ENCODE data around the gene SMARCA2.

SMARCA2 gene

DNA sequence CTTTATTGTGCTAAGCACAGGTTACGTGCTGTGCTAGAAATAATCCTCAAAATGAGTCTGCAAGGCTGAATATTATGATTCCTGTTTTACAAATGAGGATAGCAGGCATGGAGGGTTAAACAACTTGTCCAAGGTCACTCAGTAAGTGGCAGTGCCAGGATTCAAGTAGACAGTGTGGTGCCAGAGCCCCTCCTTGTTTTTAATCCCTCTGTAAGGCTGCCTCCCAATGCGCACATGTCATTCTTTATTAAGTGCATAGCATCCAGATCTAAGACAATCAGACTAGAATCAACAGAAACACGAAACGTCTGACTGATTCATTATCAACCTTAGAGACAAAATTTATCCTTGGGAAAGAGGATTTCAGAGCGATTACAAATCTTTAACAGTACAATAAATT, 199.6 kb downstream of the SMARCA2 start:
- no peak overlapping the region for H3K4me3 ChIP-seq (ENCODE audit: control insufficient read depth, low read depth, low read length)
- DNase-seq (ENCODE audit: low read depth) = no peak
- TF ChIP-seq, protein P1, sequence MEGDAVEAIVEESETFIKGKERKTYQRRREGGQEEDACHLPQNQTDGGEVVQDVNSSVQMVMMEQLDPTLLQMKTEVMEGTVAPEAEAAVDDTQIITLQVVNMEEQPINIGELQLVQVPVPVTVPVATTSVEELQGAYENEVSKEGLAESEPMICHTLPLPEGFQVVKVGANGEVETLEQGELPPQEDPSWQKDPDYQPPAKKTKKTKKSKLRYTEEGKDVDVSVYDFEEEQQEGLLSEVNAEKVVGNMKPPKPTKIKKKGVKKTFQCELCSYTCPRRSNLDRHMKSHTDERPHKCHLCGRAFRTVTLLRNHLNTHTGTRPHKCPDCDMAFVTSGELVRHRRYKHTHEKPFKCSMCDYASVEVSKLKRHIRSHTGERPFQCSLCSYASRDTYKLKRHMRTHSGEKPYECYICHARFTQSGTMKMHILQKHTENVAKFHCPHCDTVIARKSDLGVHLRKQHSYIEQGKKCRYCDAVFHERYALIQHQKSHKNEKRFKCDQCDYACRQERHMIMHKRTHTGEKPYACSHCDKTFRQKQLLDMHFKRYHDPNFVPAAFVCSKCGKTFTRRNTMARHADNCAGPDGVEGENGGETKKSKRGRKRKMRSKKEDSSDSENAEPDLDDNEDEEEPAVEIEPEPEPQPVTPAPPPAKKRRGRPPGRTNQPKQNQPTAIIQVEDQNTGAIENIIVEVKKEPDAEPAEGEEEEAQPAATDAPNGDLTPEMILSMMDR (conservative IDR thresholded peaks at IDR 0.05; ENCODE audit: control insufficient read depth, insufficient read depth, low read depth, low read length) = no peak

DNA sequence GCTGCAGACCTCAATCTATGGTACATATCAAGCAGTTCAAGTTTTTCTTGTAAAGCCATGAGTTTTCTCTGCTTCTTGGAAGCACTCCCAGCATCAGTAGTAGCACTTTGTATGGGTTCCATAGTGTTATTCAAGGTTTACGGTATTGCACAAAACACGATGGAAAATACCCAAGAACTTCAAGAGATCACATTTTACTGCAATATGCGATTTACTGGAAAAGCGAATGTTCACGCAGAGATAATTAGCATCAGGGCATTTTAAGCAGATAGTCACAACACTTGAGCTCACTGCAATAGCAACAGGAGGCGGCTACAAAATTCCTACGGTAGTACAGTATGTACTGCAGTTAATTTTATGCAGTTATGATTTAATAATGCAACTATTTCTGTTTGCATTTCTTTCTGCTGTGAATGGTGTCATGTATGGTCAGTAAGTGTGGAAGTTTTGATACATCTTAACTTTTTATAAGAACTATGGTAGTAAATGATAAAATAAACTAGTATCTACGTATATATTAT, 200.8 kb downstream of the SMARCA2 start:
- no peak for DNase-seq (ENCODE audit: low read depth)
- TF ChIP-seq, protein P1 (conservative IDR thresholded peaks at IDR 0.05; ENCODE audit: control insufficient read depth, insufficient read depth, low read depth, low read length) = no peak
- no peak overlapping the region for H3K4me3 ChIP-seq (ENCODE audit: control insufficient read depth, low read depth, low read length)

DNA sequence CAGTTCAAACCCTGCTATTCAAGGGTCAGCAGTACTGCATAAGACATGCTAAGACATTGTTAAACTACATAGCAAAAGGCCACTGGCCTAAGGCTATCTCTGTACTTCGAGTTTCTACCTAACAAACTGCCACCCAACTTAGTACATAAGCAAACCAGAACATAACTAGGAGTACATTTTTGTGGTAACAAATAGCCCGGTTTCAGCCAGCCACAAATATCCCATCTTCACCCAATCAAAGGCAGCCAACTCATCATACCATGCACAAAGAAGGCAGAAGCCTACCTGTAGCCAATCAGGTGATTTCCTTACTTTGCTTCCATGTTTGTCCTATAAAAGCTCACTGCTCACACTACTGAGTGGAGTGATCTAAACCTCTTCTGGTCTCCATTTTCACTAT, 201.4 kb downstream of the SMARCA2 start:
- no peak overlapping the region for H3K4me3 ChIP-seq (ENCODE audit: control insufficient read depth, low read depth, low read length)
- DNase-seq (ENCODE audit: low read depth) = no peak
- TF ChIP-seq, protein P1 (conservative IDR thresholded peaks at IDR 0.05; ENCODE audit: control insufficient read depth, insufficient read depth, low read depth, low read length) = no peak

DNA sequence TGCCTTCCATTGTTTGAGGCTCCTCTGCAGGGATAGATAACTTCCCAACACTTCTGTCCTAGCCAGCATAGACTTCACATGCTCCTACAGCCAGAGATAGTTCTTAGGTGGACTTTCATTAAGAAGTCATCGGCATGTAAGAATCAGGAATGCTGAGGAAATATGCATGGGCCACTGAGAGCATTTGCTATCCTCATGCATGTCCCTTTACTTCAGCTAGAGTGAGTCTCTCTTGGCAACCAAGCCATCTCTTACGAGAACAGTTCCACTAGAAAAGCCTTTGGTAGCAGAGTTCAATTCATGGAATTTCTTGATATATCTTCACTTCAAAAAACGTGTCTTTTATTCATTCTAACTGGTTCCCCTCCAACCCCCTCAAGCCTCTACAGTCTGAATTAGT, 202.4 kb downstream of the SMARCA2 start:
- no peak for DNase-seq (ENCODE audit: low read depth)
- H3K4me3 ChIP-seq (ENCODE audit: control insufficient read depth, low read depth, low read length) = no peak overlapping the region
- TF ChIP-seq, protein P1 (conservative IDR thresholded peaks at IDR 0.05; ENCODE audit: control insufficient read depth, insufficient read depth, low read depth, low read length) = no peak

DNA sequence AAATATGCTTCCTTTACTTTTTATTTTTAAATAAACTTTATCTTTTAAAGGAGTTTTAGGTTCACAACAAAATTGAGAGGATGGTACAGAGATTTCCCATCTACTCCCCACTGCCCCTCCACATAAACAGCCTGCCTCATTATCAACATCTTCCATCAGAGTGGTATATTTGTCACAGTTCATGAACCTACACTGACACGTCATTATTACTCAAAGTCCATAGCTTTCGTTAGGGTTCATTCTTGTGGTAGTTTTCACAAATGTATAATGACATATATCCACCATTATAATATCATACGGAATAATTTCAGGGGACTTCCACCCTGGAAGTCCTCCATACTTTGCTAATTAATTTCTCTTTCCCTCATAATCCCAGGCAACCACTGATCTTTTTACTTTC, 204.9 kb downstream of the SMARCA2 start:
- TF ChIP-seq, protein P1 (conservative IDR thresholded peaks at IDR 0.05; ENCODE audit: control insufficient read depth, insufficient read depth, low read depth, low read length) = no peak
- no peak for DNase-seq (ENCODE audit: low read depth)
- no peak overlapping the region for H3K4me3 ChIP-seq (ENCODE audit: control insufficient read depth, low read depth, low read length)

DNA sequence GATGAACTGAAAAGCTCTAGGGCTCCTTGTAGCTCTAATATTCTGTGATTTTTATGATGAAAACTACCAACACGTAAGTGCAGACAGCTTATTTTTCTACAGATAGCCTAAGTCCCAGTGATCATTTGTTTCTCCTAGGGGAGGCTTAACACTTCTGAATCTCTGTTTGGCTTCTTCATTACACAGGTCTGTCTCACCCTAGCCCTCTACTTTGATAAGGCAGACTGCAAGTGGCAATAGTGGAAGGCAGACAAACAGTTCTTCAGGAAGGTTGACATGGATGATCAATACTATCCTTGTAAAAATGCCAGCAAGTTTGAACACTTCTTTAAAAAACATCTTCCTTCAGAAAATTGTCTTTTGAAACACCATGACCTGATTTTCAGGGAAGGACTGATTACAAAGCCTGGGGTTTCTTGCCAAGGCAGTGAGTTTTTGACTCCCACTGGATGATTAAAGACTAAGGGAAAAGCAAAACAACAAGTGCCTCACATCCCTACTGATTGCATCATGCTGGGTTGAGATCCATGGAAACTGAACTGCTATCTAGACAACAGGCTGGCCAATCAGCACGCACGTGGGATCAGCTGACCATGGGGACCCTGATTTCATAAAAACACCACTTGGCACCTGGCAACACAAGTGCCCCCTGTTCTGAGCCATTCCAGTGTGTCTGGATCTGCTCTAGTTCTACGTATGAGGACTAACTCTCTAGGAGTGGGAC, 212.2 kb downstream of the SMARCA2 start:
- TF ChIP-seq, protein P1 (conservative IDR thresholded peaks at IDR 0.05; ENCODE audit: control insufficient read depth, insufficient read depth, low read depth, low read length) = no peak
- no peak overlapping the region for H3K4me3 ChIP-seq (ENCODE audit: control insufficient read depth, low read depth, low read length)
- DNase-seq (ENCODE audit: low read depth) = peak; percentile 83
